ENCODE results near the gene CTBP2.

DNA sequence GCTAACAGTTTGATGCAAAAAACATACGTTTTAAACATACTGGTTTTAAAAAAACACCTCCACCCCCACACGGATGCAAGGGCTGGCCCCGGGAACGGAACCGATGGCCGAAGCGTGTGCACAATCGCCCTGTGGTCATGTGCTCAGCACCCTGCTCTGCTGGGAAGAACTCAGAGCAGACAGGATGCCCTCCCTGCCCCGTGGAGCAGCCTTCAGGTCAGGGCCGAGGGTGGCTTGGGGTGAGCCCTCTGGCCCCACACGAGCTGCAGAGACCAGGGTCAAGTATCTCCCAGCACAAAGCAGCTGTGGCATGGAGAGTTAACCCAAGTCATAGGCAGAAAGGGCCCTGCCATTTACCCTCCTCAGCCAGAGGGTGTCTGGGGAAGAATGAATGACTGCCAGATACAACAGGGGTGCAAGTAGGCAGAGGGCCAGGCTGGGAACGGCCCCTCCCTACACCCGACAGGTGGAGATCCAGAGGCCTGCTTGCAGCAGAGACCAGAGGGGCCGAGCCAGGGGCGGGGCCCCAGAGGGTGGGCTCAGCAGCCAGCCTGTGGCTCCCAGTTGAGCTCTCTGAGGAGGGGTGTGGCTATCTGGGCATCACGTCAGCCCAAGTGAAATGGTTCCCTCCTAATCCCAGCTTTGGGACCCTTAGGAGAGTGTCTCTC is 161.6 kb downstream of the CTBP2 start:
- TF ChIP-seq, protein P1, sequence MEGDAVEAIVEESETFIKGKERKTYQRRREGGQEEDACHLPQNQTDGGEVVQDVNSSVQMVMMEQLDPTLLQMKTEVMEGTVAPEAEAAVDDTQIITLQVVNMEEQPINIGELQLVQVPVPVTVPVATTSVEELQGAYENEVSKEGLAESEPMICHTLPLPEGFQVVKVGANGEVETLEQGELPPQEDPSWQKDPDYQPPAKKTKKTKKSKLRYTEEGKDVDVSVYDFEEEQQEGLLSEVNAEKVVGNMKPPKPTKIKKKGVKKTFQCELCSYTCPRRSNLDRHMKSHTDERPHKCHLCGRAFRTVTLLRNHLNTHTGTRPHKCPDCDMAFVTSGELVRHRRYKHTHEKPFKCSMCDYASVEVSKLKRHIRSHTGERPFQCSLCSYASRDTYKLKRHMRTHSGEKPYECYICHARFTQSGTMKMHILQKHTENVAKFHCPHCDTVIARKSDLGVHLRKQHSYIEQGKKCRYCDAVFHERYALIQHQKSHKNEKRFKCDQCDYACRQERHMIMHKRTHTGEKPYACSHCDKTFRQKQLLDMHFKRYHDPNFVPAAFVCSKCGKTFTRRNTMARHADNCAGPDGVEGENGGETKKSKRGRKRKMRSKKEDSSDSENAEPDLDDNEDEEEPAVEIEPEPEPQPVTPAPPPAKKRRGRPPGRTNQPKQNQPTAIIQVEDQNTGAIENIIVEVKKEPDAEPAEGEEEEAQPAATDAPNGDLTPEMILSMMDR (IDR thresholded peaks at IDR 0.05), result no peak
- TF ChIP-seq POLR2AphosphoS5 (IDR thresholded peaks at IDR 0.05), result no peak
- no peak for TF ChIP-seq POLR2A (IDR thresholded peaks at IDR 0.05)
- no peak for TF ChIP-seq EP300 (IDR thresholded peaks at IDR 0.05)

Data from gastroesophageal sphincter (tissue), 3 donors.